Endometrium (tissue), 2 donors: Measurements from ENCODE around the gene TBX18.

ENCODE experiments used
- FAIRE-seq: peaks from 2 replicates; lab custom pipeline; 2012; peaks lifted over from hg19 to GRCh38; lab: Jason Lieb, UNC
- donor health status: control.
- donor health status: control.

The TBX18 gene

GRCh38 chr6:84671183-84671582, 93.2 kb downstream of the TBX18 start:
- FAIRE-seq, result no peak

GRCh38 chr6:84669945-84670344, 94.5 kb downstream of the TBX18 start:
- no peak for FAIRE-seq

- FAIRE-seq, result no peak
These were observed 96.9 kb downstream of the TBX18 start for GRCh38 chr6:84667252-84668213.

GRCh38 chr6:84665401-84665800, 99.0 kb downstream of the TBX18 start:
- no peak for FAIRE-seq

- FAIRE-seq, result no peak
These were observed 100.5 kb downstream of the TBX18 start for GRCh38 chr6:84663866-84664265.

GRCh38 chr6:84657486-84657885, 106.9 kb downstream of the TBX18 start:
- no peak for FAIRE-seq

GRCh38 chr6:84657025-84657424, 107.4 kb downstream of the TBX18 start:
- FAIRE-seq, result no peak

GRCh38 chr6:84653027-84653551, 111.3 kb downstream of the TBX18 start:
- FAIRE-seq, result no peak

- no peak for FAIRE-seq
These were observed 111.9 kb downstream of the TBX18 start for GRCh38 chr6:84652356-84653026.

GRCh38 chr6:84651583-84651982, 112.8 kb downstream of the TBX18 start:
- FAIRE-seq, result no peak

GRCh38 chr6:84648444-84648843, 116.0 kb downstream of the TBX18 start:
- FAIRE-seq, result no peak

GRCh38 chr6:84645563-84646266, 118.7 kb downstream of the TBX18 start:
- no peak for FAIRE-seq

- FAIRE-seq, result no peak
These were observed 119.4 kb downstream of the TBX18 start for GRCh38 chr6:84645000-84645399.

- no peak for FAIRE-seq
These were observed 120.6 kb downstream of the TBX18 start for GRCh38 chr6:84643778-84644177.

GRCh38 chr6:84641076-84641475, 123.3 kb downstream of the TBX18 start:
- no peak for FAIRE-seq

GRCh38 chr6:84639396-84639795, 125.0 kb downstream of the TBX18 start:
- FAIRE-seq, result no peak

- FAIRE-seq, result no peak
These were observed 126.1 kb downstream of the TBX18 start for GRCh38 chr6:84638286-84638685.
